ENCODE measurements around the gene PMEPA1. TPM values are rescaled to one million over a fixed set of nuclear protein-coding genes. Genes with fewer than 3 reads are reported as not detected.

The PMEPA1 gene
- total RNA-seq, 6 donors from 2014 or later = 2.1 to 60.9 (median 17.6) TPM

GRCh38 chr20:57712341-57712740, 2.5 kb upstream of the PMEPA1 start:
- WGBS, 2 donors = 70 to 82% methylated on average over 9 of the region's 9 CpGs
- Histone ChIP-seq H3K27ac (no peak overlapping the region), H3K4me3 (no peak overlapping the region), H3K27me3 (no peaks in the 10 kb centered on the region), H3K4me1 (peaks cover 31 to 63% (median 41%) of the 10 kb centered on the region in 4 donors), H3K36me3 (no peaks in the 10 kb centered on the region), H3K9me3 (no peaks in the 10 kb centered on the region)
- TF ChIP-seq CTCF (IDR thresholded peaks at IDR 0.05) = no peak
- TF ChIP-seq POLR2A (IDR thresholded peaks at IDR 0.05) = no peak
- TF ChIP-seq POLR2AphosphoS5 (IDR thresholded peaks at IDR 0.05) = no peak
- TF ChIP-seq EP300 (IDR thresholded peaks at IDR 0.05) = no peak
- ATAC-seq (ENCODE audit: low FRiP score in 2 of 2) (no peak), DNase-seq (no peak)

DNA sequence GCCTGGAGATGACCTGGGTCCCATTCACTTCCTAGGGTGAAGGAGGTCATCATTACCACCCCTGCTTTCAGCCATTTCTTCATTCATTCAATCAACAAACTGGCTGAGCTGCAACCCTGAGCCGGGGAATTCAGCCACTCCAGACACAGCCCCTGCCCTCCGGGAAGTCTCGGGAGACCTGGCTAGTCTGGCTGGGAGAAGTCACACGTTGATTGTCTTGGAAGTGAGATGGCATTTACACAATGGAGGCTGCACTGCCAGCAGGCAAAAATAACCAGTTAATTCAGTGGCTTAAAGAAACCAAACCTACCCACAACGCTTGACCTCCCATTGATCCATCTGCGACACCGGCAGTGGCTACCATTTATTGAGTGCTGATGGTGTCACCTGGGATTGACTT, 2.0 kb upstream of the PMEPA1 start:
- no peaks in the 10 kb centered on the region for H3K36me3 ChIP-seq
- TF ChIP-seq POLR2AphosphoS5 (IDR thresholded peaks at IDR 0.05) (no peak), EP300 (IDR thresholded peaks at IDR 0.05) (no peak), CTCF (IDR thresholded peaks at IDR 0.05) (no peak), POLR2A (IDR thresholded peaks at IDR 0.05) (no peak)
- peaks cover 31 to 67% (median 42%) of the 10 kb centered on the region in 4 donors for H3K4me1 ChIP-seq
- 83 to 91% methylated on average over 4 to 7 of the region's 7 CpGs for WGBS, 2 donors
- peak overlapping the region in 1 of 4 donors; percentile 88 for H3K27ac ChIP-seq
- H3K4me3 ChIP-seq = no peak overlapping the region
- H3K27me3 ChIP-seq = no peaks in the 10 kb centered on the region
- no peak for DNase-seq
- no peak for ATAC-seq (ENCODE audit: low FRiP score in 2 of 2)
- no peaks in the 10 kb centered on the region for H3K9me3 ChIP-seq

- 53 to 59% methylated on average over 8 of the region's 8 CpGs for WGBS, 2 donors
- Histone ChIP-seq H3K4me1 (peaks cover 31 to 67% (median 44%) of the 10 kb centered on the region in 4 donors), H3K9me3 (no peaks in the 10 kb centered on the region), H3K27ac (peak overlapping the region; percentile 88 to 95 (median 93)), H3K36me3 (no peaks in the 10 kb centered on the region), H3K4me3 (peak overlapping the region in 2 of 4 donors; percentile 70 to 88), H3K27me3 (no peaks in the 10 kb centered on the region)
- ATAC-seq (ENCODE audit: low FRiP score in 2 of 2) = no peak
- TF ChIP-seq POLR2A (IDR thresholded peaks at IDR 0.05) = no peak
- no peak for TF ChIP-seq POLR2AphosphoS5 (IDR thresholded peaks at IDR 0.05)
- TF ChIP-seq EP300 (IDR thresholded peaks at IDR 0.05) = no peak
- TF ChIP-seq CTCF (IDR thresholded peaks at IDR 0.05) = no peak
- no peak for DNase-seq
These were observed 1.5 kb upstream of the PMEPA1 start for GRCh38 chr20:57711311-57711712.

- H3K36me3 ChIP-seq = no peaks in the 10 kb centered on the region
- DNase-seq (no peak), ATAC-seq (ENCODE audit: low FRiP score in 2 of 2) (no peak)
- no peaks in the 10 kb centered on the region for H3K27me3 ChIP-seq
- 21 to 28% methylated on average over 6 of the region's 6 CpGs for WGBS, 2 donors
- peaks cover 31 to 67% (median 46%) of the 10 kb centered on the region in 4 donors for H3K4me1 ChIP-seq
- H3K4me3 ChIP-seq = peak overlapping the region in 3 of 4 donors; percentile 67 to 88 (median 70)
- peak overlapping the region; percentile 88 to 95 (median 93) for H3K27ac ChIP-seq
- no peak for TF ChIP-seq POLR2AphosphoS5 (IDR thresholded peaks at IDR 0.05)
- TF ChIP-seq POLR2A (IDR thresholded peaks at IDR 0.05) = no peak
- no peak for TF ChIP-seq CTCF (IDR thresholded peaks at IDR 0.05)
- TF ChIP-seq EP300 (IDR thresholded peaks at IDR 0.05) = no peak
- no peaks in the 10 kb centered on the region for H3K9me3 ChIP-seq
These were observed 1.0 kb upstream of the PMEPA1 start for GRCh38 chr20:57710841-57711240.
